Neural progenitor cell (in vitro differentiated cells): Measurements from ENCODE around the gene CIART. TPM values are rescaled to one million over a fixed set of nuclear protein-coding genes. Genes with fewer than 3 reads are reported as not detected.
A peak's percentile ranks its signal among the peaks of the same experiment; 100 is the strongest.

Source experiments
- DNase-seq: peaks from one replicate; pipeline ENCODE4 v3.0.0-alpha.2; 2016; ENCODE audit warnings: low spot score
- H2AFZ ChIP-seq: fragments of 200-600 bp; sonication (generic); replicated peaks from 2 replicates; pipeline ENCODE4 v1.6.1; 2016; ENCODE audit warnings: antibody characterized with exemption
- H3F3A ChIP-seq: fragments of 200-600 bp; sonication (generic); 2 replicates; pipeline ENCODE4 v1.6.1; 2016; ENCODE audit warnings: antibody characterized with exemption, low read depth
- H3K27ac ChIP-seq: fragments of 200-600 bp; sonication (generic); 2 replicates; pipeline ENCODE4 v1.5.1; 2016; ENCODE audit warnings: mild to moderate bottlenecking
- H3K27me3 ChIP-seq: fragments of 200-600 bp; sonication (generic); 2 replicates; pipeline ENCODE4 v1.6.1; 2016; ENCODE audit warnings: mild to moderate bottlenecking, moderate library complexity
- H3K36me3 ChIP-seq: fragments of 200-600 bp; sonication (generic); 2 replicates; pipeline ENCODE4 v1.5.1; 2016
- H3K4me1 ChIP-seq: fragments of 200-600 bp; sonication (generic); 2 replicates; pipeline ENCODE4 v1.6.1; 2016; ENCODE audit warnings: mixed run types
- H3K4me2 ChIP-seq: fragments of 200-600 bp; sonication (generic); 2 replicates; pipeline ENCODE4 v1.6.1; 2016
- H3K4me3 ChIP-seq: fragments of 200-600 bp; sonication (generic); 2 replicates; pipeline ENCODE4 v1.5.1; 2016
- H3K79me2 ChIP-seq: fragments of 200-600 bp; sonication (generic); 2 replicates; pipeline ENCODE4 v1.6.1; 2016; ENCODE audit warnings: low read depth
- H3K9ac ChIP-seq: fragments of 200-600 bp; sonication (generic); 2 replicates; pipeline ENCODE4 v1.6.1; 2016
- H3K9me3 ChIP-seq: fragments of 200-600 bp; sonication (generic); 2 replicates; pipeline ENCODE4 v1.5.1; 2016; ENCODE audit warnings: low read depth
- H4K20me1 ChIP-seq: fragments of 200-600 bp; sonication (generic); 2 replicates; pipeline ENCODE4 v1.6.1; 2016; ENCODE audit warnings: low read depth
- H3K27ac Mint-ChIP-seq: 3 replicates; pipeline ENCODE4 v1.8.0; 2021; ENCODE audit warnings: mixed read lengths
- H3K27me3 Mint-ChIP-seq: 2 replicates; pipeline ENCODE4 v1.8.0; 2022; ENCODE audit warnings: low read depth, mild to moderate bottlenecking, inconsistent platforms, moderate library complexity, mixed read lengths; ENCODE audit not compliant: insufficient read depth
- H3K36me3 Mint-ChIP-seq: 3 replicates; pipeline ENCODE4 v1.8.0; 2021; ENCODE audit warnings: mixed read lengths
- H3K4me1 Mint-ChIP-seq: 3 replicates; pipeline ENCODE4 v1.8.0; 2021; ENCODE audit warnings: mixed read lengths
- H3K4me3 Mint-ChIP-seq: 3 replicates; pipeline ENCODE4 v1.8.0; 2021; ENCODE audit warnings: mild to moderate bottlenecking, moderate library complexity, mixed read lengths
- H3K9me3 Mint-ChIP-seq: 3 replicates; pipeline ENCODE4 v1.8.0; 2020; ENCODE audit warnings: mixed read lengths
- CTCF ChIP-seq: fragments of 200-600 bp; sonication (generic); IDR thresholded peaks from 2 replicates; pipeline ENCODE4 v1.5.1; 2017; ENCODE audit warnings: antibody characterized with exemption, mild to moderate bottlenecking
- EZH2 ChIP-seq: fragments of 200-600 bp; sonication (generic); IDR thresholded peaks from 2 replicates; pipeline ENCODE4 v1.6.1; 2017; ENCODE audit warnings: antibody characterized with exemption, mild to moderate bottlenecking, moderate library complexity
- EZH2phosphoT487 ChIP-seq: fragments of 200-600 bp; sonication (generic); IDR thresholded peaks from 2 replicates; pipeline ENCODE4 v1.6.1; 2017; ENCODE audit warnings: antibody characterized with exemption
- total RNA-seq: library from RNA; depleted of rRNA; stranded (reverse); fragments of >200 nt; gene quantifications from 2 replicates; pipeline ENCODE4 v1.2.3, GENCODE V29; 2015; ENCODE audit warnings: low replicate concordance

The CIART gene
- total RNA-seq, 1 donor from 2014 or later = 25.3 TPM

- H3K27me3 Mint-ChIP-seq = peaks cover 11% of the 10 kb centered on the region
Observed at GRCh38 chr1:150283260-150283659, 906 bp downstream of the CIART start.

GRCh38 chr1:150288382-150288781, 6.0 kb downstream of the CIART start:
- no peaks in the 10 kb centered on the region for H3K9me3 Mint-ChIP-seq
- peaks cover 3% of the 10 kb centered on the region for H3K79me2 ChIP-seq
- no peak overlapping the region for H3K4me2 ChIP-seq
- H3K36me3 ChIP-seq = no peaks in the 10 kb centered on the region
- H3K27me3 Mint-ChIP-seq = peaks cover 7% of the 10 kb centered on the region
- H3K4me1 Mint-ChIP-seq = peaks cover 15% of the 10 kb centered on the region
- TF ChIP-seq CTCF (no peak), EZH2 (no peak), EZH2phosphoT487 (no peak)
- H2AFZ ChIP-seq = no peak overlapping the region
- peaks cover 4% of the 10 kb centered on the region for H3K27me3 ChIP-seq
- no peak overlapping the region for H3K27ac Mint-ChIP-seq
- peaks cover 15% of the 10 kb centered on the region for H3K36me3 Mint-ChIP-seq
- H3F3A ChIP-seq = peaks cover 14% of the 10 kb centered on the region
- H3K9me3 ChIP-seq = no peaks in the 10 kb centered on the region
- H4K20me1 ChIP-seq = no peaks in the 10 kb centered on the region
- no peak overlapping the region for H3K4me3 ChIP-seq
- DNase-seq = no peak
- H3K4me3 Mint-ChIP-seq = no peak overlapping the region
- H3K4me1 ChIP-seq = peaks cover 2% of the 10 kb centered on the region
- no peak overlapping the region for H3K27ac ChIP-seq
- H3K9ac ChIP-seq = no peak overlapping the region

More at GRCh38 chr1:150283260-150283659, 906 bp downstream of the CIART start:
- H3K9me3 Mint-ChIP-seq = no peaks in the 10 kb centered on the region
- H3K27me3 ChIP-seq = peaks cover 10% of the 10 kb centered on the region
- peak overlapping the region; percentile 93 for H3K4me3 Mint-ChIP-seq
- no peaks in the 10 kb centered on the region for H3K36me3 ChIP-seq
- H4K20me1 ChIP-seq = no peaks in the 10 kb centered on the region
- H3K9ac ChIP-seq = no peak overlapping the region
- H2AFZ ChIP-seq = no peak overlapping the region
- DNase-seq = no peak
- H3K4me1 Mint-ChIP-seq = peaks cover 34% of the 10 kb centered on the region
- TF ChIP-seq EZH2 (no peak), CTCF (no peak), EZH2phosphoT487 (no peak)
- H3K27ac ChIP-seq = no peak overlapping the region
- H3F3A ChIP-seq = peaks cover 16% of the 10 kb centered on the region
- H3K27ac Mint-ChIP-seq = no peak overlapping the region
- H3K4me3 ChIP-seq = peak overlapping the region; percentile 71
- peaks cover 8% of the 10 kb centered on the region for H3K79me2 ChIP-seq
- H3K36me3 Mint-ChIP-seq = peaks cover 24% of the 10 kb centered on the region
- no peaks in the 10 kb centered on the region for H3K9me3 ChIP-seq
- H3K4me1 ChIP-seq = peaks cover 12% of the 10 kb centered on the region
- H3K4me2 ChIP-seq = peak overlapping the region; percentile 95

GRCh38 chr1:150288822-150289221, 6.5 kb downstream of the CIART start:
- Histone ChIP-seq H3K27me3 (peaks cover under 1% of the 10 kb centered on the region), H3K9ac (no peak overlapping the region), H3K4me2 (no peak overlapping the region), H3K4me1 (no peaks in the 10 kb centered on the region), H3K79me2 (peaks cover 2% of the 10 kb centered on the region), H3K27ac (no peak overlapping the region), H4K20me1 (no peaks in the 10 kb centered on the region), H2AFZ (no peak overlapping the region), H3K9me3 (no peaks in the 10 kb centered on the region), H3K4me3 (no peak overlapping the region), H3K36me3 (no peaks in the 10 kb centered on the region), H3F3A (peaks cover 16% of the 10 kb centered on the region)
- TF ChIP-seq CTCF = no peak
- TF ChIP-seq EZH2phosphoT487 = no peak
- TF ChIP-seq EZH2 = no peak
- H3K27me3 Mint-ChIP-seq = peaks cover 7% of the 10 kb centered on the region
- no peak for DNase-seq
- H3K4me3 Mint-ChIP-seq = no peak overlapping the region
- H3K36me3 Mint-ChIP-seq = peaks cover 13% of the 10 kb centered on the region
- H3K27ac Mint-ChIP-seq = no peak overlapping the region
- H3K4me1 Mint-ChIP-seq = peaks cover 14% of the 10 kb centered on the region
- no peaks in the 10 kb centered on the region for H3K9me3 Mint-ChIP-seq
